ENCODE results near the gene KMT2C. TPM values are rescaled to one million over a fixed set of nuclear protein-coding genes. Genes with fewer than 3 reads are reported as not detected.
"Not testable (repeated sequence)": the region's sequence is repeated elsewhere in the genome, so short reads cannot be mapped to it uniquely, and the experiment has no call there.

Gene KMT2C
- total and polyA plus RNA-seq, 4 donors, result 6.3 to 35.3 (median 19.3) TPM

GRCh38 chr7:152395112-152395511 is 40.7 kb downstream of the KMT2C start:
- Histone ChIP-seq H3K27ac (ENCODE audit: low read depth in 1 of 2, low read length in 2 of 2) (no peak overlapping the region), H3K9ac (ENCODE audit: low read depth in 1 of 2, low read length in 2 of 2) (no peak overlapping the region), H3K27me3 (ENCODE audit: control insufficient read depth in 4 of 4, insufficient read depth in 4 of 4, low read length in 3 of 4) (no peaks in the 10 kb centered on the region), H3K36me3 (ENCODE audit: control insufficient read depth in 4 of 4, insufficient read depth in 3 of 4, low read depth in 1 of 4, low read length in 3 of 4) (no peaks in the 10 kb centered on the region), H3K9me3 (ENCODE audit: control insufficient read depth in 4 of 4, low read length in 3 of 4) (no peaks in the 10 kb centered on the region), H3K4me1 (ENCODE audit: control insufficient read depth in 4 of 4, insufficient read depth in 4 of 4, low read length in 3 of 4) (no peaks in the 10 kb centered on the region), H3K4me3 (ENCODE audit: low read depth in 1 of 3, low read length in 3 of 3) (no peak overlapping the region)
- 87% methylated on average over 7 of the region's 7 CpGs for WGBS
- no peak for DNase-seq (ENCODE audit: low spot score)
- no peak for TF ChIP-seq RAD21 (IDR thresholded peaks at IDR 0.05)
- TF ChIP-seq JUND (IDR thresholded peaks at IDR 0.05), result no peak
- TF ChIP-seq HNF4G (IDR thresholded peaks at IDR 0.05), result no peak
- TF ChIP-seq NR2F2 (IDR thresholded peaks at IDR 0.05), result no peak
- TF ChIP-seq TAF1 (conservative IDR thresholded peaks at IDR 0.05), result no peak
- TF ChIP-seq HNF4A (conservative IDR thresholded peaks at IDR 0.05), result no peak
- no peak for TF ChIP-seq ZBTB33 (IDR thresholded peaks at IDR 0.05)
- TF ChIP-seq FOXA2 (IDR thresholded peaks at IDR 0.05), result no peak
- no peak for TF ChIP-seq GABPA (IDR thresholded peaks at IDR 0.05 in 1 of 2, conservative IDR thresholded peaks at IDR 0.05 in 1 of 2)
- no peak for TF ChIP-seq REST (IDR thresholded peaks at IDR 0.05)
- no peak for TF ChIP-seq MAX (IDR thresholded peaks at IDR 0.05)
- no peak for TF ChIP-seq SP1 (IDR thresholded peaks at IDR 0.05)

GRCh38 chr7:152394214-152394613 is 41.6 kb downstream of the KMT2C start:
- not testable (repeated sequence) for H3K9me3 ChIP-seq (ENCODE audit: control insufficient read depth in 4 of 4, low read length in 3 of 4); H3K9ac ChIP-seq (ENCODE audit: low read depth in 1 of 2, low read length in 2 of 2); DNase-seq (ENCODE audit: low spot score); H3K4me1 ChIP-seq (ENCODE audit: control insufficient read depth in 4 of 4, insufficient read depth in 4 of 4, low read length in 3 of 4); H3K27ac ChIP-seq (ENCODE audit: low read depth in 1 of 2, low read length in 2 of 2); H3K27me3 ChIP-seq (ENCODE audit: control insufficient read depth in 4 of 4, insufficient read depth in 4 of 4, low read length in 3 of 4); H3K4me3 ChIP-seq (ENCODE audit: low read depth in 1 of 3, low read length in 3 of 3); H3K36me3 ChIP-seq (ENCODE audit: control insufficient read depth in 4 of 4, insufficient read depth in 3 of 4, low read depth in 1 of 4, low read length in 3 of 4)
- WGBS, result 71% methylated on average over 3 of the region's 3 CpGs
- TF ChIP-seq CTCF (IDR thresholded peaks at IDR 0.05; ENCODE audit: low read depth, low read length, missing input control) (peak; percentile 44), RAD21 (IDR thresholded peaks at IDR 0.05) (peak; percentile 19 to 52)

Data from liver (tissue), 9 donors.